Endodermal cell (in vitro differentiated cells): ENCODE measurements around the gene GATAD2A. TPM values are rescaled to one million over a fixed set of nuclear protein-coding genes. Genes with fewer than 3 reads are reported as not detected.

Source experiments
- DNase-seq: peaks from one replicate; pipeline ENCODE4 v3.0.0-alpha.2; 2017
- H3K27ac ChIP-seq: 2 replicates; pipeline ENCODE4 v1.5.1; 2013; ENCODE audit warnings: mild to moderate bottlenecking, low read depth, low read length, moderate library complexity
- H3K27me3 ChIP-seq: 2 replicates; pipeline ENCODE4 v1.6.1; 2013; ENCODE audit warnings: mild to moderate bottlenecking, low read length, moderate library complexity; ENCODE audit not compliant: insufficient read depth, control insufficient read depth, poor library complexity, severe bottlenecking
- H3K36me3 ChIP-seq: 2 replicates; pipeline ENCODE4 v1.7.0; 2013; ENCODE audit warnings: mild to moderate bottlenecking, low read length, moderate library complexity; ENCODE audit not compliant: control insufficient read depth, insufficient read depth
- H3K4me1 ChIP-seq: one replicate; pipeline ENCODE4 v1.7.0; 2013; ENCODE audit warnings: low read length; ENCODE audit not compliant: control insufficient read depth, insufficient read depth
- H3K4me3 ChIP-seq: 2 replicates; pipeline ENCODE4 v1.5.1; 2013; ENCODE audit warnings: mild to moderate bottlenecking, low read length, moderate library complexity
- H3K9ac ChIP-seq: 2 replicates; pipeline ENCODE4 v1.6.1; 2013; ENCODE audit warnings: mild to moderate bottlenecking, low read length, moderate library complexity; ENCODE audit not compliant: poor library complexity, severe bottlenecking; ENCODE audit errors: extremely low read depth
- H3K9me3 ChIP-seq: 2 replicates; pipeline ENCODE4 v1.6.1; 2013; ENCODE audit warnings: mild to moderate bottlenecking, low read length, moderate library complexity; ENCODE audit not compliant: control insufficient read depth
- H3K27ac Mint-ChIP-seq: 2 replicates; pipeline ENCODE4 v1.8.0; 2020; ENCODE audit warnings: mixed read lengths
- H3K27me3 Mint-ChIP-seq: 2 replicates; pipeline ENCODE4 v1.8.0; 2021; ENCODE audit warnings: mild to moderate bottlenecking, mixed read lengths; ENCODE audit not compliant: insufficient read depth
- H3K36me3 Mint-ChIP-seq: 2 replicates; pipeline ENCODE4 v1.8.0; 2020; ENCODE audit warnings: low read depth, mixed read lengths
- H3K4me1 Mint-ChIP-seq: 2 replicates; pipeline ENCODE4 v1.8.0; 2020; ENCODE audit warnings: mixed read lengths
- H3K4me3 Mint-ChIP-seq: 2 replicates; pipeline ENCODE4 v1.8.0; 2020; ENCODE audit warnings: mild to moderate bottlenecking, moderate library complexity, mixed read lengths
- H3K9me3 Mint-ChIP-seq: 2 replicates; pipeline ENCODE4 v1.8.0; 2020; ENCODE audit warnings: mild to moderate bottlenecking, mixed read lengths
- WGBS, 2 experiments: methylation state at CpG; one replicate each; pipeline versions ENCODE4 v1.1.5 to v1.1.7; 2013; ENCODE audit warnings: missing lambda C conversion rate in 2 of 2, mixed read lengths in 1 of 2; ENCODE audit not compliant: insufficient coverage in 1 of 2, insufficient read length in 1 of 2; 5-methylcytosine and 5-hydroxymethylcytosine counted together
- total RNA-seq, 2 donors: library from RNA; stranded (reverse); fragmentation: NEBNext Ultra II Directional in 1 of 2; extraction: Animal tissue kit (Norgen Biotek cat#: 25700) in 1 of 2; gene quantifications; 2 replicates in 1 of 2; 3 replicates in 1 of 2; pipeline ENCODE4 v1.2.1, GENCODE V29; 2021
- TF ChIP-seq, protein P1 (sequence below): fragments of 200-600 bp; sonication (generic); conservative IDR thresholded peaks from 2 replicates; pipeline ENCODE4 v1.5.0; 2021; ENCODE audit warnings: antibody characterized with exemption, mild to moderate bottlenecking

Gene GATAD2A
- total RNA-seq, 2 donors from 2014 or later: 115 to 126 TPM

DNA sequence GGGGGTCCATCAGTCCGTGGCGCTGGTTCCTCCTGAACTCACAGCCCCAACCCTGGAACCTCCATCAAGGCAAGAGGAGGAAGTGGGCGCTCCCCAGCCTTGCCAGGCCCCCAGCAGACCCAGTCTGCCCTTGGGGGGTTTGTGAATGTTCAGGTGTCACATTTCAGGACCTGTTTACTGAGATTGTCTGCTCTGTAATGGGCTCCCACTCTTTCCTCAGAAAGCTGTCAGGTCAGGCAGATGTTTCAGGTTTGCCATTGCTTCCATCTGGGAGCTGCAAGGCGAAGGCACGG is 80.5 kb downstream of the GATAD2A start:
- TF ChIP-seq, protein P1, sequence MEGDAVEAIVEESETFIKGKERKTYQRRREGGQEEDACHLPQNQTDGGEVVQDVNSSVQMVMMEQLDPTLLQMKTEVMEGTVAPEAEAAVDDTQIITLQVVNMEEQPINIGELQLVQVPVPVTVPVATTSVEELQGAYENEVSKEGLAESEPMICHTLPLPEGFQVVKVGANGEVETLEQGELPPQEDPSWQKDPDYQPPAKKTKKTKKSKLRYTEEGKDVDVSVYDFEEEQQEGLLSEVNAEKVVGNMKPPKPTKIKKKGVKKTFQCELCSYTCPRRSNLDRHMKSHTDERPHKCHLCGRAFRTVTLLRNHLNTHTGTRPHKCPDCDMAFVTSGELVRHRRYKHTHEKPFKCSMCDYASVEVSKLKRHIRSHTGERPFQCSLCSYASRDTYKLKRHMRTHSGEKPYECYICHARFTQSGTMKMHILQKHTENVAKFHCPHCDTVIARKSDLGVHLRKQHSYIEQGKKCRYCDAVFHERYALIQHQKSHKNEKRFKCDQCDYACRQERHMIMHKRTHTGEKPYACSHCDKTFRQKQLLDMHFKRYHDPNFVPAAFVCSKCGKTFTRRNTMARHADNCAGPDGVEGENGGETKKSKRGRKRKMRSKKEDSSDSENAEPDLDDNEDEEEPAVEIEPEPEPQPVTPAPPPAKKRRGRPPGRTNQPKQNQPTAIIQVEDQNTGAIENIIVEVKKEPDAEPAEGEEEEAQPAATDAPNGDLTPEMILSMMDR: no peak
- H3K27ac Mint-ChIP-seq: peak overlapping the region; percentile 61
- H3K9ac ChIP-seq: no peak overlapping the region

DNA sequence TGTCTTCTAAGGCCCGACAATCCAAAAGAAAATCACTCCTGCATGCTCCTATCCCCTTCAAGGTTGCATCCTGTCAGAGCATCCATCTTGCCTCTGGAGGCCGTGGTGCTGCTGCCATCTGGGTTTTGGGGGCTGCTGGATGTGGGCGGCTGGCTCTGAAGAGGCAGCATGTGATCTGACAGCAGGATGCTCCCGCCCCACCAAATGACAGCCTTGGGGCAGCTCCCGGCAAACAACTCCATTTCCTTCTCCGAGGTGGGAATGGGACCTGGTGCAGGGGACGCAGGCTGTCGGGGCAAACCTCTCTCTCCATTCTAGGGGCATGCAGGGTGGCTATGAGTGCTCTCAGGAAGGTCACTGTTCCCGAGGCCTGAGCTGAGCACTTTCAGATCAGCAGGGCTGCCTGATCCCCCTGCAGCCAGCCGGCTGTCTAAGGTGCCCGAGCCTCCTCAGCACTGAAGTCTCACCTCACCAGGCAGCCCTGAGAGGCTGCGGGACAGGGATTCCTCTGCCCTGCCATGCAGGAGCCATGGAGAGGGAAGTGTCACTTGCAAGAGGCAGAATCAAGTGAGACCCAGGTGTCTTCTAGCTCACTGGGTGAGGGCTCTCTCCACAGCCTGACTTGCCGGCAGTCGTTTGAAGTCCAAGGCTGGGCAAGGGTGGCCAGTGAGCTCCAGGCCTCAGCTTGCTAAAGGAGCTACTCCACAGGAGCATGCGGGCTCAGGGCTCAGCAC is 81.0 kb downstream of the GATAD2A start:
- Histone ChIP-seq H3K27ac (peak overlapping the region; percentile 57), H3K9ac (no peak overlapping the region), H3K27me3 (no peaks in the 10 kb centered on the region), H3K9me3 (no peaks in the 10 kb centered on the region), H3K4me3 (no peak overlapping the region), H3K4me1 (peaks cover 13% of the 10 kb centered on the region), H3K36me3 (peaks cover 22% of the 10 kb centered on the region)
- no peaks in the 10 kb centered on the region for H3K9me3 Mint-ChIP-seq
- peaks cover 39% of the 10 kb centered on the region for H3K4me1 Mint-ChIP-seq
- peaks cover 16% of the 10 kb centered on the region for H3K36me3 Mint-ChIP-seq
- H3K27me3 Mint-ChIP-seq: no peaks in the 10 kb centered on the region
- no peak for DNase-seq
- 90 to 91% methylated on average over 10 to 15 of the region's 15 CpGs for WGBS, 2 experiments
- peak overlapping the region; percentile 61 for H3K27ac Mint-ChIP-seq
- H3K4me3 Mint-ChIP-seq: no peak overlapping the region
- TF ChIP-seq, protein P1: no peak

More for the DNA sequence above, 80.5 kb downstream of the GATAD2A start:
- Mint-ChIP-seq H3K4me1 (peaks cover 39% of the 10 kb centered on the region), H3K9me3 (no peaks in the 10 kb centered on the region), H3K27me3 (no peaks in the 10 kb centered on the region), H3K36me3 (peaks cover 16% of the 10 kb centered on the region), H3K4me3 (no peak overlapping the region)
- Histone ChIP-seq H3K4me1 (peaks cover 13% of the 10 kb centered on the region), H3K36me3 (peaks cover 27% of the 10 kb centered on the region), H3K9me3 (no peaks in the 10 kb centered on the region), H3K27me3 (no peaks in the 10 kb centered on the region), H3K4me3 (no peak overlapping the region), H3K27ac (peak overlapping the region; percentile 57)
- WGBS, 2 experiments: 90 to 100% methylated on average over 2 to 5 of the region's 5 CpGs
- no peak for DNase-seq

DNA sequence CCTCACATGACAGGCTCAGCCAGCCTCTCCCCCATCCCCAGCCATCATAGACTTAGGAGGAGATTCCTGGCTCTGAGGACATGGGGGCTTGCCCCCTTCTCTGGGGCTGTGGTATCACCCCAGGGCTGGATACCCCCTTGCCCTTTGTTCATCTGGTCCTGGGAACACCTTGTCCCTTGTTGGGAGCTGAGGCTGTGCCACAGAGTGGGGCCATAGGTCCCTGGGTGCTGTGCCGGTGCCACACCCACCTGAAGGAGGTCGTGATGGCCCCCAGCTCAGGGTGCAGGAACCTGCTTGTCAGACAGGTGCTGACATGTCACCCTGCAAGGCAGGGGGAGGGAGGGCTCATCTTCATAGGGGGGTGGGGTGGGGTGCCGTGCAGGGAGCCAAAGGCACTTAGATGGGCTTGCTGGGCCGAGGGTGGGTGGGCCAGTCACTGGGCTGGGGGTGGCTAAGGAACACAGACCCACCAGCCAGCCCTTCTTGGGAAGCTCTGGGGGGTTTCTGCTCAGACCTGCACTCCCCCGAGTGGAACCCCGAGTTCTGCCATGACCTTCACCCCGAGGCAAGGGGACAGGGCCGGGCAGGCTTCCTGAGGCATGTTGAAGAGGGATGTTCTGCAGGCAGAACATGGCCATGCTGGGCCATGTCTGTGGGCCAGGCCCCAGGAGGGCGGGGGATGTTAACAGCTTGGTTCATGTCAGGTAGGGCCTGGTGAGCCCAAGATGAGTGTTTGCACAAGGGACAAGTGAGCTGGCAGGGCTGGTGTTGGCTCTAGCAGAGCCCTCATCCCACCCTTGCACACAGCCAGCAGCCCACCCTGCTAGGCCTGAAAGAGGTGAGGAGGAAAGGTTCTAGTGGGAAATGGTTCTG is 81.8 kb downstream of the GATAD2A start:
- no peak for DNase-seq
- H3K9me3 ChIP-seq: no peaks in the 10 kb centered on the region
- no peak overlapping the region for H3K4me3 ChIP-seq
- H3K27ac ChIP-seq: peak overlapping the region; percentile 94
- TF ChIP-seq, protein P1: no peak
- H3K27me3 Mint-ChIP-seq: no peaks in the 10 kb centered on the region
- H3K4me1 Mint-ChIP-seq: peaks cover 39% of the 10 kb centered on the region
- no peak overlapping the region for H3K9ac ChIP-seq
- H3K4me3 Mint-ChIP-seq: no peak overlapping the region
- H3K27ac Mint-ChIP-seq: peak overlapping the region; percentile 96
- no peaks in the 10 kb centered on the region for H3K27me3 ChIP-seq
- 94 to 100% methylated on average over 1 to 9 of the region's 9 CpGs for WGBS, 2 experiments
- peaks cover 18% of the 10 kb centered on the region for H3K36me3 Mint-ChIP-seq
- H3K4me1 ChIP-seq: peaks cover 13% of the 10 kb centered on the region
- H3K36me3 ChIP-seq: peaks cover 18% of the 10 kb centered on the region
- H3K9me3 Mint-ChIP-seq: no peaks in the 10 kb centered on the region
